Lower leg skin (tissue), 4 donors: Measurements from ENCODE around the gene RCOR1. TPM values are rescaled to one million over a fixed set of nuclear protein-coding genes. Genes with fewer than 3 reads are reported as not detected.
"Not testable (repeated sequence)": the region's sequence is repeated elsewhere in the genome, so short reads cannot be mapped to it uniquely, and the experiment has no call there.

Experiments used
- DNase-seq, 2 donors: peaks; one replicate each; pipeline ENCODE4 v3.0.0-alpha.2; 2019; ENCODE audit warnings: low spot score in 2 of 2
- H3K4me3 ChIP-seq: fragments of 200-600 bp; sonication (generic); 2 replicates; pipeline ENCODE4 v1.5.1; 2017; ENCODE audit warnings: mild to moderate bottlenecking, low read depth; ENCODE audit not compliant: poor library complexity, severe bottlenecking
- CTCF ChIP-seq, 3 donors: fragments of 450-650 bp; IDR thresholded peaks; one replicate each; pipeline ENCODE4 v1.5.1; 2016; ENCODE audit warnings: antibody characterized with exemption in 3 of 3, mild to moderate bottlenecking in 3 of 3, moderate library complexity in 2 of 3
- POLR2A ChIP-seq, 2 donors: fragments of 450-650 bp; IDR thresholded peaks; one replicate each; pipeline ENCODE4 v1.6.1; 2016 to 2017; ENCODE audit warnings: antibody characterized with exemption in 2 of 2, mild to moderate bottlenecking in 1 of 2, moderate library complexity in 1 of 2
- WGBS, 2 donors: methylation state at CpG; one replicate each; pipeline ENCODE4 v1.1.5; 2018; 5-methylcytosine and 5-hydroxymethylcytosine counted together
- intact Hi-C: fragments of 100-400 bp; cut with DNase I; formaldehyde crosslinking; loops from one replicate; pipeline ENCODE4 v1.15.0; 2023; ENCODE audit warnings: low total_unique reads
- total RNA-seq, 4 donors: library from RNA; depleted of rRNA; stranded (reverse); fragments of >200 nt; gene quantifications; one replicate each; pipeline ENCODE4 v1.1.0, GENCODE V29; 2016

Gene RCOR1
- total RNA-seq, 4 donors from 2014 or later: 20.1 to 25.3 (median 22.9) TPM

- TF ChIP-seq POLR2A (IDR thresholded peaks at IDR 0.05) (no peak), CTCF (IDR thresholded peaks at IDR 0.05) (no peak)
- intact Hi-C loops: no loop called here
- no peak overlapping the region for H3K4me3 ChIP-seq
- 68 to 73% methylated on average over 20 of the region's 20 CpGs for whole genome bisulfite sequencing, 2 donors
- DNase-seq: no peak
Measured at GRCh38 chr14:102574281-102575159, 17.9 kb upstream of the RCOR1 start.

GRCh38 chr14:102575160-102575845 is 17.1 kb upstream of the RCOR1 start:
- intact Hi-C loops: no loop called here
- DNase-seq: no peak
- TF ChIP-seq POLR2A (IDR thresholded peaks at IDR 0.05): no peak
- TF ChIP-seq CTCF (IDR thresholded peaks at IDR 0.05): no peak
- WGBS, 2 donors: 87 to 89% methylated on average over 15 of the region's 15 CpGs
- H3K4me3 ChIP-seq: no peak overlapping the region

GRCh38 chr14:102575846-102576428 is 16.5 kb upstream of the RCOR1 start:
- WGBS, 2 donors: 89 to 91% methylated on average over 8 of the region's 8 CpGs
- H3K4me3 ChIP-seq, DNase-seq, intact Hi-C loops: not testable (repeated sequence)

- intact Hi-C loops: no loop called here
- no peak for DNase-seq
- WGBS, 2 donors: 85 to 87% methylated on average over 7 of the region's 7 CpGs
- no peak overlapping the region for H3K4me3 ChIP-seq
- TF ChIP-seq POLR2A (IDR thresholded peaks at IDR 0.05) (no peak), CTCF (IDR thresholded peaks at IDR 0.05) (no peak)
Measured at GRCh38 chr14:102578821-102579220, 13.6 kb upstream of the RCOR1 start.

GRCh38 chr14:102579696-102580549 is 12.5 kb upstream of the RCOR1 start:
- TF ChIP-seq CTCF (IDR thresholded peaks at IDR 0.05): no peak
- no peak for TF ChIP-seq POLR2A (IDR thresholded peaks at IDR 0.05)
- H3K4me3 ChIP-seq: no peak overlapping the region
- intact Hi-C loops: no loop called here
- WGBS, 2 donors: 52 to 54% methylated on average over 19 of the region's 19 CpGs
- DNase-seq: peak in 1 of 2 donors; percentile 34
